D721Med (cell line): Measurements from ENCODE around the gene ORM2.

Experiments used
- DNase-seq: peaks from one replicate; pipeline ENCODE4 v3.0.0; 2011; ENCODE audit warnings: low spot score; ENCODE audit not compliant: insufficient read length
- FAIRE-seq: peaks from 2 replicates; lab custom pipeline; 2011; peaks lifted over from hg19 to GRCh38; lab: Jason Lieb, UNC
- TF ChIP-seq, protein P1 (sequence below): IDR thresholded peaks from 2 replicates; pipeline ENCODE4 v1.5.1; 2012; ENCODE audit warnings: mild to moderate bottlenecking, control low read depth; ENCODE audit not compliant: insufficient read depth; ENCODE audit errors: missing control alignments

The ORM2 gene

DNA sequence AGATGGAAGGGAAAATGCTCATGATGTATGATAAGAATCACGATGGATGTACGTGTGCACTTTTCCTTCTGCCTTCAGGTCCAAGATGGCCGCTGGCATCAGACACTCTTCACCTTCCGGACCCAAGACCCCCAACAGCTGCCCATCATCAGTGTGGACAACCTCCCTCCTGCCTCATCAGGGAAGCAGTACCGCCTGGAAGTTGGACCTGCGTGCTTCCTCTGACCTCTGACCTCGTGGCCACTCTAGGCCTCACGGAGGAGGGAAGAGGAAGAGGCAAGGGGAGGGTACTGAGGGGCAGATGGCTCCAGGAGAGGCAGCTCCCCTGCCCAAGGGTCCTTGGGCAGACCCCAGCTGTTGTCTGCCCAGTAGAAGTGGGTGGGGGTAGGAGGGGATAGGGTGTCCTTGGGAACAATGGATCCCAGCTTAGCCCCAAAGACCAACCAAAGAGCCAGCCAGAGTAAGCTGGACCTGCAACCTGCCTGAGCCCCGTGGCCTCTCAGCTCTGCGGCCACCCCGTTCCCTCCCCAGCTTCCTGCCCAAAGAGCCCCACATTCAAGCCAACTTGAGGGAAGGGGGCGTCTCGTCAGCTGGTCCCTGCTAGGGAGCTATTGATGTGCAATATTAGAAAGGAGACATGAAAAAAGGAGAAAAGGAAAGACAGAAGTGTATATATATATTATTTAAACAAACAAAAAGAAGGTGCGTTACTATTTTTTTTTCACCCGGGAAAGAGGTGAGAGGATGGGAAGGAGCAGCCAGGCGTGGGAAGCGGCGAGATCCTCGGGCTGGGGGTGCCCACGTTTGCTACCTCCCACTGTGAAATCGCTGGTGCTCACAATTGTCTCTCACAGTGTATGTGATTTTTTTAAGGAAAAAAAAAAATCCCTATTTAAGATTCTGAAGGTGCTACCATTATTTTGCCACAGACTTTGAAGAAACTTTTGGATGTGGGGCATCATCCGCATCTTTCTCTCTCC lies 18.9 kb upstream of the ORM2 start:
- no peak for DNase-seq
- no peak for FAIRE-seq
- TF ChIP-seq, protein P1, sequence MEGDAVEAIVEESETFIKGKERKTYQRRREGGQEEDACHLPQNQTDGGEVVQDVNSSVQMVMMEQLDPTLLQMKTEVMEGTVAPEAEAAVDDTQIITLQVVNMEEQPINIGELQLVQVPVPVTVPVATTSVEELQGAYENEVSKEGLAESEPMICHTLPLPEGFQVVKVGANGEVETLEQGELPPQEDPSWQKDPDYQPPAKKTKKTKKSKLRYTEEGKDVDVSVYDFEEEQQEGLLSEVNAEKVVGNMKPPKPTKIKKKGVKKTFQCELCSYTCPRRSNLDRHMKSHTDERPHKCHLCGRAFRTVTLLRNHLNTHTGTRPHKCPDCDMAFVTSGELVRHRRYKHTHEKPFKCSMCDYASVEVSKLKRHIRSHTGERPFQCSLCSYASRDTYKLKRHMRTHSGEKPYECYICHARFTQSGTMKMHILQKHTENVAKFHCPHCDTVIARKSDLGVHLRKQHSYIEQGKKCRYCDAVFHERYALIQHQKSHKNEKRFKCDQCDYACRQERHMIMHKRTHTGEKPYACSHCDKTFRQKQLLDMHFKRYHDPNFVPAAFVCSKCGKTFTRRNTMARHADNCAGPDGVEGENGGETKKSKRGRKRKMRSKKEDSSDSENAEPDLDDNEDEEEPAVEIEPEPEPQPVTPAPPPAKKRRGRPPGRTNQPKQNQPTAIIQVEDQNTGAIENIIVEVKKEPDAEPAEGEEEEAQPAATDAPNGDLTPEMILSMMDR: no peak

GRCh38 chr9:114311571-114312512 lies 17.8 kb upstream of the ORM2 start:
- DNase-seq (no peak), FAIRE-seq (no peak)
- TF ChIP-seq, protein P1: no peak

- FAIRE-seq: no peak
- DNase-seq: no peak
- TF ChIP-seq, protein P1: no peak
Measured at GRCh38 chr9:114312513-114312875, 17.2 kb upstream of the ORM2 start.

DNA sequence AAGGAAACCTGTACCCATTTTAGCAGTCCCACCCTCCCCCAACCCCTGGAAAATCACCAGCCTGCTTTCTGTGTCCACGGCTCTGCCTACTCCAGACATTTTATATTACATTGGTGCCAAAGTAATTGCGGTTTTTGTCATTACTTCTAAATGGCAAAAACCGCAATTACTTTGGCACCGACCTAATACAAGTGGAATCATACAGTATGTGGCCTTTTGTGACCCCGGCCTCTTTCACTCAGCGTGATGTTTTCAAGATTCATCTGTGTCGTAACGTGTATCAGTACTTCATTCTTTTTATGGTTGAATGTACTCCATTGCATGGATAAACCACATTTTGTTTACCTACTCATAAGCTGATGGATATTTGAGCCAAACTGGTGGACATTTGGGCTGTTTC lies 16.5 kb upstream of the ORM2 start:
- TF ChIP-seq, protein P1: no peak
- FAIRE-seq: no peak
- no peak for DNase-seq

GRCh38 chr9:114314256-114314867 lies 15.3 kb upstream of the ORM2 start:
- FAIRE-seq: no peak
- DNase-seq: no peak
- TF ChIP-seq, protein P1: no peak

GRCh38 chr9:114314881-114315722 lies 14.6 kb upstream of the ORM2 start:
- TF ChIP-seq, protein P1: no peak
- DNase-seq (no peak), FAIRE-seq (no peak)
